Skeletal muscle satellite cell (primary cell): Measurements from ENCODE around the gene XRCC6. TPM values are rescaled to one million over a fixed set of nuclear protein-coding genes. Genes with fewer than 3 reads are reported as not detected.

Experiments used
- H3K27me3 ChIP-seq: 2 replicates; pipeline ENCODE4 v1.7.0; 2013; ENCODE audit warnings: low read length; ENCODE audit not compliant: control insufficient read depth, insufficient read depth
- H3K36me3 ChIP-seq: 2 replicates; pipeline ENCODE4 v1.7.0; 2013; ENCODE audit warnings: mild to moderate bottlenecking, control low read depth, low read length; ENCODE audit not compliant: insufficient read depth
- H3K4me1 ChIP-seq: 2 replicates; pipeline ENCODE4 v1.7.0; 2013; ENCODE audit warnings: low read length; ENCODE audit not compliant: control insufficient read depth, insufficient read depth
- H3K4me2 ChIP-seq: 2 replicates; pipeline ENCODE4 v1.7.0; 2013; ENCODE audit warnings: mild to moderate bottlenecking, low read length
- H3K4me3 ChIP-seq: 2 replicates; pipeline ENCODE4 v1.7.0; 2013; ENCODE audit warnings: low read length
- H3K9ac ChIP-seq: 2 replicates; pipeline ENCODE4 v1.7.0; 2013; ENCODE audit warnings: mild to moderate bottlenecking, low read depth, low read length, moderate library complexity
- H3K9me3 ChIP-seq: replicated peaks from 2 replicates; pipeline ENCODE4 v1.7.0; 2013; ENCODE audit warnings: mild to moderate bottlenecking, control low read depth, low read length
- small RNA-seq: library from RNA; depleted of rRNA; stranded (forward); fragments of <200 nt; gene quantifications from one replicate; pipeline ENCODE3, GENCODE V24; 2012

XRCC6 gene

DNA sequence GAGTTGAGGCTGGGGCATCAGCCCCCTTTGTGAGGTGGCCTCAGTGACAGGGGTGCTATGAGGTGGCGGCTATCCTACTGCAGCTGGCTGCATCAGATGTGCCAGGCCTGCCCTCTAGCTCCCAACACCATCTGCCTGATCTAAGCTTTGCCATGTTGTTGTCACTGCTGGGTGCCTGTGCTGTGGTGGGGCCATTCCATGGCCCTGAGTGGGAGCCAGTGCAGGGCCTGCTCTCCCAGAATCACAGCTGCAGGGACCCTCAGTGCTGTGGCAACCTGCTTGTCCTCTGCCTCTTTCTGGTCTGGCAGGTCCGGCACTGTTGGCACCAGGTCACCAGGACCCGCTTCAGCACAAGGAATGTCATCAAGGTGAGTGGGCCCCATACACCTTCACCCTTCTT is 69.4 kb downstream of the XRCC6 start:
- H3K4me3 ChIP-seq = no peak overlapping the region
- H3K36me3 ChIP-seq = peaks cover 9% of the 10 kb centered on the region
- no peaks in the 10 kb centered on the region for H3K9me3 ChIP-seq
- no peaks in the 10 kb centered on the region for H3K27me3 ChIP-seq
- H3K4me2 ChIP-seq = no peak overlapping the region
- no peaks in the 10 kb centered on the region for H3K4me1 ChIP-seq
- H3K9ac ChIP-seq = no peak overlapping the region

DNA sequence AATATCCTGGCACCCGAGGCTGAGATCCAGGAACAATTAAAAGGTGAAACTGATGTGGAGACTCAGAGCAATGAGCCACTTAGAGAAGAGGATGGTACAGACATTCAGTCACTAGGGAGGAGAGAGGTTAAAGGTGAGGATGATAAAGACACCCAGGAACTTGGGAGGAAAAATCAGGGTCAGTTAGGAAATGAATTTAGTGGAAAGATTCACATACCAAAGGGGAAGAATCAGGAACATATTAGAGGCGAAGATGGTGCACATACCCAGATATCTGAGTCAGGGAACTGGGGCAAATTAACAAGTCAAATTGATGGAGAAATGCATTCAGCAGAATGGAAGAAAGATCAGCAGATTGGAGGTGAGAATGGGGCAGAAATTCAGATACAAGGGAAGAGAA is 74.1 kb downstream of the XRCC6 start:
- H3K9ac ChIP-seq = no peak overlapping the region

DNA sequence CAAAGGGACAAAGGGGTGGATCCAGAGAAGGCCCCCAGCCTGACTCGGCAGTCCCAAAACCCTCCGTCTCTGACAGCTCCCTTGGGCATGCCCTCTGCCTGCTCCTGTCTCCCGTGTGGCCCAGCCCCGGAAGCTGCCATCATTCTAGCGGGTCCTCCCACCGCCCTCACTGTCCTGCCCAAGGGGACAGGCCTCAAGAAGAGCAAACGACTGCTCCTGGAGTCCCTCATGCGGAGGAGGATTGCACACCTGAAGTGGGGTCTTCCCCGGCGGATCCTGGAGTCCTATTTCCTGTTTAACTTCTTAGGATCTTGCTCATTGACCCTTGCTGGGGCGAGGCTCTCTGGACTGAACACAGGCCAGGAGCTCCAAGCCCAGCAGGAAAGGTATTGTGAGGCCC is 75.6 kb downstream of the XRCC6 start:
- H3K4me2 ChIP-seq = no peak overlapping the region
- peaks cover 14% of the 10 kb centered on the region for H3K4me1 ChIP-seq
- H3K4me3 ChIP-seq = no peak overlapping the region
- peak overlapping the region; percentile 19 for H3K9ac ChIP-seq
- no peaks in the 10 kb centered on the region for H3K9me3 ChIP-seq
- H3K27me3 ChIP-seq = no peaks in the 10 kb centered on the region
- H3K36me3 ChIP-seq = peaks cover 9% of the 10 kb centered on the region

More for the DNA sequence above, 74.1 kb downstream of the XRCC6 start:
- H3K9me3 ChIP-seq = no peaks in the 10 kb centered on the region
- H3K4me2 ChIP-seq = no peak overlapping the region
- H3K27me3 ChIP-seq = no peaks in the 10 kb centered on the region
- H3K4me1 ChIP-seq = peaks cover 14% of the 10 kb centered on the region
- H3K36me3 ChIP-seq = peaks cover 9% of the 10 kb centered on the region
- H3K4me3 ChIP-seq = no peak overlapping the region

DNA sequence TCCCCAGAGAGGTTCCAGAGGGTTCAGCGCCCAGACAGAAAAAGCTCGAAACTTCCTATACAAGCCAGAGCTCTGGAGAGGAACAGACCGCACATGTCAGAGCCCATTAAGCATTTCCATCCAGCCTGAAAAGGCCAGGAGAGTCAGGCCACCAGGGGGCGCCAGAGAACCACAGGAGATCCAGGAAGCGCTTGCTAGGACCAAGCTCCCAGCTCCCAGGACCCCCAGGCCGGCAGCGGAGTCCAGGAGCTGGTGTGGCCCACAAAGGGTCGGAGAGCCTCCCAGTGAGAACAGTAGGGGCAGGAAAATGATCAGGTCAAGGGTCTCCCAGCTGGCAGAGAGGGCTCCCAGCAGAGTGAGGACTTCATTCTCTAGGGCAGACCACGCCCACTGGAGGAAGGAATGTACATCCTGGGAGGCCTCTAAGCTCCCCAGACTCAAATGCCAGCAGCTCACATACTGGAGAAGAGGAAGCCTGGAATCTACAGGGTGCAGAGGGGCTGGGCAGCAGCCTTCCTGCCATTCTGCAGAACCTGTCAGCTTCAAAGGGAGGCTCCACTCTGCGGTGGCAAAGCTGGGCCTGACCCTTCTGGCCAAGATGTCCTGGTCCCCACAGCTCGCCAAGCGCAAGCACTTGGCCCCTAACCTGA is 76.2 kb downstream of the XRCC6 start:
- H3K9me3 ChIP-seq = no peaks in the 10 kb centered on the region
- peaks cover 14% of the 10 kb centered on the region for H3K4me1 ChIP-seq
- no peaks in the 10 kb centered on the region for H3K27me3 ChIP-seq
- peak overlapping the region; percentile 69 for H3K4me2 ChIP-seq
- peak overlapping the region; percentile 34 for H3K4me3 ChIP-seq
- peak overlapping the region; percentile 19 for H3K9ac ChIP-seq
- H3K36me3 ChIP-seq = peaks cover 9% of the 10 kb centered on the region

DNA sequence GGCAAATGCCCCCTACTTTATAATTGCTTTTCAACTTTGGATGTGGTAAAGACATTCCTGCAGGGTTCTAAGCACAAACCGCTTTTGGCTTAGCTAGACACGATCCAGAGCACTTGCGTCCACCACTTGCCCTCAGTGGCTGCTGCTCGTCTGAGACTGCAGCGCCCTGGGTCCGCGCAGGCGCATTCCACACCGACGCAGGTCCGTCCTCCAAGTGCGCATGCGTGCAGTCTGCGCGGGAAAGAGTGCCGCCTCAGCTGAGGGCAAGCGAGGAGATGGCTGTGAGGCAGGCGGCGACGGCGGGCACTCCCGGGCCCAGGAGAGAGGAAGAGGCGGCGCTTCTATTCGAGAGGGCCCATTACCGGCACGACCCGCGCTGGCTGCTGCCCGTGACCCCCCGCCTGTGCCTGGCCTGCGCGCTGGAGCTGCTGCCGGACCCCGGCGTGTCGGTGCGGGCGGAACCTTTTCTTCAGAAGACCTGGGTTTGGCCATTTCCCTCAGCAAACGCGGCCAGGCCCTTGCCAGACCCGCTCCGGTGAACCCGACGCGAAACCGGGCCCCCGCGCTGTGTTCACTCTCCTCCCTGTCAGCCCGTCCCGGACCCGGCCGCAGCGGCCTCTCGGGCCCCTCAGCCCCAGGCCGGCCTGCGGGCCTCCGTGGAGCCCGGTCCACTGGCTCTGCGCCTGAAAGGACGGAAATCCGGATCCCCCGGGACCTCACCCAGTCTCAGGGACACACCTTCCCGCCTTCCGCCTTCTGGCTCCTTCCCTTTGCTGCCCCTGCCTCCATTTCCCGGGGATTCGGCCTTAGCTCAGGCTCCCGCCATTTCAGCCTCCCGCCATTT is 78.4 kb downstream of the XRCC6 start, which contains the start of gene MEI1:
MEI1 (plus strand) TSS at position 240 of the 844 bp plus-strand sequence; CDS start at position 276, 36 bp downstream.
- Histone ChIP-seq H3K9me3 (no peaks in the 10 kb centered on the region), H3K27me3 (no peaks in the 10 kb centered on the region), H3K4me2 (peak within 1 kb of the TSS; percentile 48), H3K36me3 (no peaks in the 10 kb centered on the region), H3K4me1 (peaks cover 14% of the 10 kb centered on the region), H3K9ac (no peak within 1 kb of the TSS), H3K4me3 (peak within 1 kb of the TSS; percentile 21)

DNA sequence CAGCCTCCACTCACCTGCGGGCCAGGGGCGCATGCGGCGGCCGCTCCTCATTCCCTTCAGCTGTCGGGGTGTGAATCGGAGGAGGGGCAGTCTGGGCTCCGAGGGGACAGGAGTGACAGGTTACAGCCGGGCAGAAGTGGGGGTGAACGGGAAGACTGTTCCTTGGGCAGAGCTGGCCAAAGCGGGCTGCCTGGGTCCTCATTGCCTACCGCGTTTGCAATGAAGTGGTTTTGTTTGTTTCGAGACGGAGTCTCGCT is 78.9 kb downstream of the XRCC6 start:
- Histone ChIP-seq H3K4me2 (no peak overlapping the region), H3K36me3 (no peaks in the 10 kb centered on the region), H3K9ac (no peak overlapping the region), H3K9me3 (no peaks in the 10 kb centered on the region), H3K27me3 (no peaks in the 10 kb centered on the region), H3K4me3 (no peak overlapping the region), H3K4me1 (peaks cover 14% of the 10 kb centered on the region)

DNA sequence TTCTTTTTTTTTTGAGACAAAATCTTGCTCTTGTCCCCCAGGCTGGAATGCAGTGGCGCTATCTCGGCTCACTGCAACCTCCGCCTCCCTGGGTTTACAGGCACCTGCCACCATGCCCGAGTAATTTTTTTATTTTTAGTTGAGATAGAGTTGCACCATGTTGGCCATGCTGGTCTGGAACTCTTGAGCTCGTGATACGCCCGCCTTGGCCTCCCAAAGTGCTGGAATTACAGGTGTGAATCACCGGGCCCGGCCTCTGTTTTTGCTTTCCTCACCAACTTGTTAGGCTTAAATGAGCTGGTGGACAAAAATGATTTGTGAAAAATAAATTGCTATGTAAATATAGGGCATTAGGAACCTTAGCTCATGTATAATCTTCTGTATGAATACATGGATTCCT is 81.7 kb downstream of the XRCC6 start:
- no peaks in the 10 kb centered on the region for H3K9me3 ChIP-seq
- no peak overlapping the region for H3K9ac ChIP-seq
- H3K4me3 ChIP-seq = no peak overlapping the region
- H3K4me1 ChIP-seq = peaks cover 5% of the 10 kb centered on the region
- H3K36me3 ChIP-seq = no peaks in the 10 kb centered on the region
- H3K4me2 ChIP-seq = no peak overlapping the region
- H3K27me3 ChIP-seq = peaks cover 6% of the 10 kb centered on the region

DNA sequence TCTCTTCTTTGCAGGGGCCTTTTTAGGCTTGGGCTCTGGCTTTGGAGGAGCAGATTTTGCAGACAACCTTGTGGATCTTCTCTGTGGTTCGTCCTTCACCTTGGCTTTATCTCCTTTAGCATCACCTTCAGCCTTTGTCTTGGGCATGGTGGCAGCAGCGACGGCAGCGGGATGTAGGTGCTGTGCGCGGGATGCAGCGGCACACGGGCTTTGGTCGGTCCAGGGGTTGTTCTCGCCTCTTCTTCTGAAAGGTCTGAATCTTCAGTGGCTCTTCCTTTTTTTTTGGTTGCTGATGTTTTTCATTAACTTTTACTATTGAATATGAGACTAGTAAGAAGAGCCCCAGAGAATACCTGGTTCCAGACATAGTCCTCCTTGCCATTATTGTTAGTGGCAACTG is 88.2 kb downstream of the XRCC6 start:
- no peaks in the 10 kb centered on the region for H3K9me3 ChIP-seq
- no peak overlapping the region for H3K9ac ChIP-seq
- peaks cover 34% of the 10 kb centered on the region for H3K27me3 ChIP-seq
- H3K4me1 ChIP-seq = no peaks in the 10 kb centered on the region
- no peaks in the 10 kb centered on the region for H3K36me3 ChIP-seq
- H3K4me3 ChIP-seq = no peak overlapping the region
- no peak overlapping the region for H3K4me2 ChIP-seq

DNA sequence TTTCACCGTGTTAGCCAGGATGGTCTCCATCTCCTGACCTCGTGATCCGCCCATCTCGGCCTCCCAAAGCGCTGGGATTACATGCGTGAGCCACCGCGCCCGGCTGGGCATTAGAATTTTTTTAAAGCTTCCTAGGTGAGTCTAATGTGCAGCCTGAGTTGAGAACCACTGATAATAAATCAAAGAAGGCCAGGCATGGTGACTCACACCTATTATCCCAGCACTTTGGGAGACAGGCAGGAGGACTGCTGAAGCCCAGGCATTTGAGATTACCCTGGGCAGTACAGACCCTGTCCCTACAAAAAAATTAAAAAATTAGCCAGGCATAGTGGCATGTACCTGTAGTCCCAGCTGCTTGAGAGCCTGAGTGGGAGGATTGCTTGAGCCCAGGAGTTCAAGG is 91.9 kb downstream of the XRCC6 start:
- Histone ChIP-seq H3K4me1 (no peaks in the 10 kb centered on the region), H3K4me2 (no peak overlapping the region), H3K27me3 (peaks cover 34% of the 10 kb centered on the region), H3K9ac (no peak overlapping the region), H3K4me3 (no peak overlapping the region), H3K36me3 (no peaks in the 10 kb centered on the region), H3K9me3 (no peaks in the 10 kb centered on the region)

Small RNA genes lying within 50 kb of the gene (small RNA-seq; reads per million reads assigned to genes)
- gene HMGN2P10 = not detected
- not detected for gene RF00019
- gene RNU6-476P = not detected
